Activated CD8-positive, alpha-beta memory T cell treated with anti-CD3 and anti-CD28 coated beads, Interleukin-2, amount 50 U/mL, for 24 hours (primary cell): ENCODE measurements around the gene MEGF11.

Experiments used
- DNase-seq: peaks from one replicate; pipeline ENCODE4 v3.0.0-alpha.2; 2020; ENCODE audit errors: extremely low read depth

Gene MEGF11

DNA sequence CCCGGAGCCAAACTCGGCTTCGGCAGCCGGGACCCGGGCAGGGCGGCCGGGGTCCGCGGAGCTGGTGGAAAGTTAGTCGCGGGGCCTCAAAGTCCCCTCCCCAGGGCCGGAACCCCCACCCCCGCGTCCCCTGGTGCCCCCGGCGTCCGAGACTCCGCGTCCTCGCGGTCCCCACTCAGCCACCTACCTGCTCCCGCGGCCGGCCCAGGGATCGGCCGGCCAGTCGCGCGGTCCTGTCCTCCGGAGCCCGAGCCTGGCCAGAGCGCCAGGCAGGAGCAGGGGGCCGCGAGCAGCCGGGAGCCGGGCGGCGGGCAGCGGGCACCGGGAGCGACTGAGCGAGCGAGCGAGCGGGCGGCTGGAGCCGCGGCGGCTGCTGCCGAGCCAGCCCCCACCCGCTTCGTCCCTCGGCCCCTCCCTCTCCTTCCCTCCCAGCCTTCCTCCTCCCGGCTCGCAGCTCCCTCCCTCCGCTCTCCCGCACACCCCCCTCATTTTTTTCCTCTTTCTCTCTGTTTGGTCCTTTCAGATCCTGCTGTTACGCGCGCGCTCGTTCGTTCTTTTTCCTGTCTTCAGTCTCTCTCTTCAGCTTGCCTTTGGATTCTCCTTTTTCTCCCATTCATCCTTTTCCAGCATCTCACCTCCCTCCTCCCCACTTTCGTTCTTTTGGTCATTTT, at the start of gene MEGF11:
MEGF11 (minus strand) TSS at position 333 of the 671 bp plus-strand sequence. CDS start 125,347 bp downstream, outside the sequence.
- DNase-seq = no peak

DNA sequence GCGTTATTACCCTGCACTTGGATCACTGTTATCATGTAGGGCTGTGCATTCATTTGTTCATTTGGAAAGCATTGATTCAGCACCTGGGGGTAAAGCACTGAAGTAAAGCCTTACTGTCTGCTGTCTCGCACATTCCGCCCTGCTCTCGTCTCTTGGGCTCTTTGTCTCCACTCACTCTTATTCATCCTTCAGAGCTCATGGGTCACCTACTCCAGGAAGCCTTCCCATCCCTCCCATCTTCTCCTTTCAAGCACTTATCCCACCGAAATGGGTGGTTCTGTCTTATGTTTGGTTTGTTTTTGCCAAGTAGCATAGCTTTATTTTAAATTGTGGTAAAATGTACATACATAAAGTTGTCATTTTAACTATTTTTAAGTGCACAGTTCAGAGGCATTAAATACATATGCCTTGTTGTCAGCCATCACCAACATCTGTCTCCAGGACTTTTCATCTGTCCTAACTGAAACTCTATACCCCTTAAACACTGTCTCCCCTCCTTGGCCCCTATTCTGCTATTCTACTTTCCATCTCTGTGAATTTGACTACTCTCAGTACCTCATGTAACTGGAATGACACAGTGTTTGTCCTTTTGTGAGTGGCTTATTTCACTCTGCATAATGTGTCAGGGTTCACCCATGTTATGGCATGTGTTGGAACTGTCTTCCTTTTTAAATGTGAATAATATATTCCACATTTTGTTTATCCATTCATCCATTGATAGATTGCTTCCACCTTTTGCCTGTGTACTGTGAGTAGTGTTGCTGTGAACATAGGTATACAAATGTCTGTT, 49.1 kb upstream of the MEGF11 start:
- no peak for DNase-seq

DNA sequence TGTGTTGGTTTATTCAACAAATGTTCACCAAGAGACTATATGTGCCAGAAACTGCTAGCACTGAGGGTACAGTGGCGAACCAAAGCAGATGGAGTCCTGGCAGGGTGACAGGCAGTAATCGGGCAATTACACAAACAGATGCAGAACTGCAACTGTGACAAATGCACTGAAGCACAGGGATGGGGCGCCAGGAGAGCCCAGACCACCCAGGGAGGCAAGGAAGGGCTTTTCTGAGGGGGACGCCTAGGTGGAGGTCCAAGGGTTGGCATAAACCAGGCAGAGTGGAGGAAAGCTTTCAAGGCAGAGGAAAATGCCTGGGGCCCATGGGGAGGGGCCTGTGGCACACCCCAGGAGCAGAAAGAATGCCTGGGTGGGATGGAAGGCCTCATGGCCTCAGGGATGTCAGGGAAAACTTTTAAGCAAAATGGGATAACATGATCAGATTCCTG, 45.3 kb upstream of the MEGF11 start:
- DNase-seq = no peak

DNA sequence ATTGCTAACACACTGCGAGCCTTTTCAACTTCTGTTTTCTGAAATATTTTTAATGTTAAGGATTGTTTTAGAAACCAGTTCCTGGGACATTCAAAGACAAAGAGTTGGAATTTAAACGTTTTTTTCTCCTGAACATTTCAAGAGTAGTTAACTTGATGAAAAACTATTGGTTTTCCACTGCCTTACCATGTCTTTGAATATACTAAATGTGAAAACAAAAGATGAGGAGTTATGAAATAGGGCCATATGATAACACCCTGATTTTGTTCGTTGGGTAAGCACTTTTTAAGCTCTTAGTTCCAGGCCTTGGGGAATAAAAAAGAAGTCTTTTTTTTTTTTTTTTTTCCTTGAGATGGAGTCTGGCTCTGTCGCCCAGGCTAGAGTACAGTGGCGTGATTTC, 42.6 kb upstream of the MEGF11 start:
- DNase-seq = no peak

- no peak for DNase-seq
These were observed 41.3 kb upstream of the MEGF11 start for GRCh38 chr15:66294932-66295235.

GRCh38 chr15:66294157-66294931, 40.8 kb upstream of the MEGF11 start:
- DNase-seq = no peak

DNA sequence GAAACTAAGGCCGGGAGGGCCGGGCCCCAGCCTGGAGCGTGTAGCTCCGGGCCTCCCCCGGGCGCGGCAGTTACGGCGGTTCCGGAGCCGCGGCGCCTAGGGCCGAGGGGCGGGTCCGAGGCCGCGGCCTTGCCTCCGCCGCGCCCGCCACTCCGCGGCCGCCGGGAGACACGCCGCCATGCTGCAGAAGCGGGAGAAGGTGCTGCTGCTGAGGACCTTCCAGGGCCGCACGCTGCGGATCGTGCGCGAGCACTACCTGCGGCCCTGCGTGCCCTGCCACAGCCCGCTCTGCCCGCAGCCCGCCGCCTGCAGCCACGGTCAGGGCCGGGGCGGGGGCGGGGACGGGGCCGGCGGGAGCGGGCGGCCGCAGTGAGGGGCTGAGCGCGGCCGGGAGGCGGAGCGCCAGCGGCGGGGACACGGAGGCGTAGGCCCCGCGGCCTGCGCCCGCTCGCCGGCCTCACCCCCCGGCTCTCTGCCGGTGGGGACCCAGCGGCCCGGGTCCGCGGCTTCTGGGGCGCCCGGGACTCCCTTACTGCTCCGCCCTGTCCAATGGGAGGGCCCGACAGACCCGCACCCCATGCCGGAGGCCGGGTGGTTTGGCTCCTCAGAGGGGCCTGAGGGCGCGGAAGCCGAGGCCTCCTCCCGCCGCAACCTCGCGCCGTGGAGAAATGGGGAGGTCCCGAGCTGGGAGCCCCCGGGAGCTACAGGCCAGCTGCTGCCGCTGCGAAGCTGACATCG, 40.0 kb upstream of the MEGF11 start, which contains the start of gene DIS3L:
DIS3L (plus strand) TSS at position 150 of the 738 bp plus-strand sequence; CDS start at position 179, 29 bp downstream.
- no peak for DNase-seq

GRCh38 chr15:66292571-66293418, 39.2 kb upstream of the MEGF11 start:
- no peak for DNase-seq

- DNase-seq = no peak
These were observed 38.4 kb upstream of the MEGF11 start for GRCh38 chr15:66291816-66292570.

- no peak for DNase-seq
These were observed 37.0 kb upstream of the MEGF11 start for GRCh38 chr15:66290518-66290917.

GRCh38 chr15:66290007-66290406, 36.5 kb upstream of the MEGF11 start:
- no peak for DNase-seq

DNA sequence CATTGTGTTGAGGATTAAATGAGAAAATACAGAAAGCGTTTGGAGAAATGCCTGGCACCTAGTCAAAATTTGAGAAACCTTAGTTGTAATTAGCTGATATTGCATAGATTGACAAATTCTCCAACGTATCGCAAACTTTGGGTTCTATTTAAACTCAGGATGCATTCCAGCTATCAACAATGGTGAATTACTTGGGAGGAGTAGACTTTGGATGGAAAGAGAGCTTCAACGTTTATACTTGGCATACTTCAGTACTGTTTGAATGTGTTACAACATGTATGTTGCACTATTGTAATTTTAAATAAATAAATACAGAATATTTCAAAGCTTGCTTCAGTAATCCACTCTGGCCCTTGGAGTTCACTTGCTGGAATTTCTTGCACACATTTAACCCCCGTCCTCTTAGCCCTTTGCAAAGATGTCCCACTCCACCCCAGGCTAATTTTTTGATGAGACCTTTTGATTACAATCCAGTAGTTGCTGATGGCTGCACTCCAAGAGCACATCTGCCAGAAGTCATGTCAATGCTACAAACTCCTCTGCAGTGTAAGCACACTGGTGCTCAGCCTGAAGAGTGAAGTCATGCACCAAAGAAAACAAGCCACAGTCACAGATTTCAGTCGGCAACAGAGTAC, 35.1 kb upstream of the MEGF11 start:
- no peak for DNase-seq

GRCh38 chr15:66288093-66288492, 34.5 kb upstream of the MEGF11 start:
- no peak for DNase-seq

- DNase-seq = no peak
These were observed 34.0 kb upstream of the MEGF11 start for GRCh38 chr15:66287461-66288057.

DNA sequence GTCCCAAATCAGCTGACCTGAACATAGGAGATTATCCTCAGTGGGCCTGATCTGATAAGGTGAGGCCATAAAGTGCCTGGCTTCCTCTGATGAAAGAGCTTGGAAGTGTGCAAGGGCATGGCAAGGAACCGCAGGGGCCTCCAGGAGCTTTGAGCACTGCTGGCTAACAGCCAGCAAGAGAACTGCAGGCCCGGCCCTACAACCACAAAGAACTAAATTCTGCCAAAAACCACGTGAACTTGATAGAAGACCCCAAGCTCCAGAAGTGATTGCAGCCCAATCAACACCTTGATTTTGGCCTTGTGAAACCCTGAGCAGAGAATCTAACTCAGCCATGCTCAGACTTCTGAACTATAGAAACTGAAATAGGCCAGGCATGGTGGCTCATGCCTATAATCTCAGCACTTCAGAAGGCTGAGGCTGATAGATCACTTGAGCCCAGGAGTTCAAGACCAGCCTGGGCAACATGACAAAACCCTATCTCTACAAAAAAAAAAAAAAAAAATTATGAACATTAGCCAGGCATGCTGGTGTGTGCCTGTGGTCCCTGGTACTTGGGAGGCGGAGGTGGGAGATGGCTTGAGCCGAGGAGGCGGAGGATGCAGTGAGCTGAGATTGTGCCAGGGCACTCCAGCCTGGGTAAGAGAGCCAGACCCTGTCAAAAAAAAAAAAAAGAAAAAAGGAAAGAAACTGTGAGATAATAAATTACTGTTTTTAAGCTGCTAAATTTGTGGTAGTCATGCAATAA, 32.2 kb upstream of the MEGF11 start:
- no peak for DNase-seq

DNA sequence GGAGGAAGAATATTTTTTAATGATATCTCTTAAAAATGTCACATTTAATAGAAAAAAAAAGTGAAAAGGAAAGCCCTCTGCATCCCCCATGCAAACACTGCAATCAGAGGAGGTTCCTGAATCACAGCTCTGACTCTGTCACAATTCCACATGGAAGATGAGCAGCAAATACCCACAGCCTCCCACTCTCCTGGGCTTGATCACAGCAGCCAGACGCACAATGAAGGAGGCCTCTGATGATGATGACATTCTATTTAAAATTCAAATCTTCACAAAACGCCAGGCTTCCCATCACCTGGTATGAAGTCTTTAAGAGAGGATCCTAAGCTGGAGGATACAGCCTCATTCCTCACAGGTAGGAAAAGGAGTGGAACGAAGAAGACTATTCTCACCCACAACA, 30.7 kb upstream of the MEGF11 start:
- DNase-seq = no peak

GRCh38 chr15:66278671-66279070, 25.1 kb upstream of the MEGF11 start:
- DNase-seq = no peak

GRCh38 chr15:66278056-66278455, 24.5 kb upstream of the MEGF11 start:
- DNase-seq = no peak

GRCh38 chr15:66276546-66276945, 23.0 kb upstream of the MEGF11 start:
- DNase-seq = no peak
